A549 (cell line): Measurements from ENCODE around the gene S100A10. TPM values are rescaled to one million over a fixed set of nuclear protein-coding genes. Genes with fewer than 3 reads are reported as not detected.

Experiments used
- ATAC-seq, 2 experiments: fragments of 200-7000 bp in 1 of 2; fragments of >200 bp in 1 of 2; cut with Nextera tagmentation in 1 of 2; cut with Tn5 transposase in 1 of 2; 3 replicates each; pipeline versions ENCODE4 v1.8.0 to v1.9.1; 2018 to 2020; ENCODE audit warnings: mild to moderate bottlenecking in 1 of 2, moderate library complexity in 1 of 2
- CTCF ChIA-PET: fragments of 300-600 bp; sonication (Branson Sonifier 250); formaldehyde crosslinking; extraction: SDS; loops from one replicate; lab custom pipeline; 2021; ENCODE audit warnings: antibody characterized with exemption, inconsistent platforms; lab: Yijun Ruan, JAX
- POLR2A ChIA-PET: fragments of 350-600 bp; formaldehyde crosslinking; extraction: SDS; loops from one replicate; lab custom pipeline; 2021; ENCODE audit warnings: antibody characterized with exemption, inconsistent platforms; lab: Yijun Ruan, JAX
- DNase-seq, 2 experiments: peaks; one replicate each; pipeline versions ENCODE4 v3.0.0 to v3.0.0-alpha.2; 2011 to 2016; ENCODE audit warnings: low read depth in 1 of 2, low spot score in 1 of 2
- FAIRE-seq: peaks from 2 replicates; lab custom pipeline; 2011; peaks lifted over from hg19 to GRCh38; lab: Jason Lieb, UNC
- H3K27ac ChIP-seq, 2 experiments: fragments of >200 bp; sonication (Bioruptor Twin); formaldehyde crosslinking; 3 replicates each; pipeline ENCODE4 v1.5.1; 2016 to 2017
- H3K4me1 ChIP-seq: fragments of >200 bp; sonication (Bioruptor Twin); formaldehyde crosslinking; 3 replicates; pipeline ENCODE4 v1.6.1; 2016
- H3K4me2 ChIP-seq: fragments of >200 bp; sonication (Bioruptor Twin); formaldehyde crosslinking; 3 replicates; pipeline ENCODE4 v1.6.1; 2016
- H3K4me3 ChIP-seq: fragments of >200 bp; sonication (Bioruptor Twin); formaldehyde crosslinking; 3 replicates; pipeline ENCODE4 v1.5.1; 2016
- H3K9me3 ChIP-seq: fragments of >200 bp; sonication (Bioruptor Twin); formaldehyde crosslinking; 3 replicates; pipeline ENCODE4 v1.6.1; 2016
- CEBPB ChIP-seq, 2 experiments: fragments of >200 bp in 1 of 2; sonication (Bioruptor Twin) in 1 of 2; formaldehyde crosslinking in 1 of 2; IDR thresholded peaks; 2 replicates each; pipeline ENCODE4 v1.6.1; 2012 to 2016
- CTCF ChIP-seq: fragments of >200 bp; sonication (Bioruptor Twin); formaldehyde crosslinking; IDR thresholded peaks from 3 replicates; pipeline ENCODE4 v1.5.1; 2016
- EP300 ChIP-seq, 2 experiments: fragments of >200 bp; sonication (Bioruptor Twin); formaldehyde crosslinking; IDR thresholded peaks; 2 replicates in 1 of 2; 3 replicates in 1 of 2; pipeline ENCODE4 v1.6.1; 2016 to 2017
- FOSB ChIP-seq: fragments of 250-450 bp; sonication (Bioruptor Pico); IDR thresholded peaks from 2 replicates; pipeline ENCODE4 v1.5.0; 2020; ENCODE audit warnings: mild to moderate bottlenecking, moderate library complexity
- FOSL2 ChIP-seq, 2 experiments: fragments of 450-650 bp in 1 of 2; fragments of >200 bp in 1 of 2; sonication (Bioruptor Twin) in 1 of 2; formaldehyde crosslinking; IDR thresholded peaks; 2 replicates each; pipeline versions ENCODE4 v1.5.0 to v1.6.1; 2016 to 2020; ENCODE audit warnings: mild to moderate bottlenecking in 1 of 2, moderate library complexity in 1 of 2
- FOXS1 ChIP-seq: fragments of 250-450 bp; sonication (Bioruptor Pico); IDR thresholded peaks from 2 replicates; pipeline ENCODE4 v1.5.0; 2020; ENCODE audit warnings: mild to moderate bottlenecking, moderate library complexity
- HOXA7 ChIP-seq: fragments of 250-450 bp; sonication (Bioruptor Pico); IDR thresholded peaks from 2 replicates; pipeline ENCODE4 v1.5.0; 2020; ENCODE audit warnings: mild to moderate bottlenecking, moderate library complexity
- JUN ChIP-seq, 2 experiments: fragments of >200 bp; sonication (Bioruptor Twin); formaldehyde crosslinking; IDR thresholded peaks; 2 replicates in 1 of 2; 3 replicates in 1 of 2; pipeline ENCODE4 v1.6.1; 2016 to 2017
- MAFK ChIP-seq: fragments of 450-650 bp; IDR thresholded peaks from 2 replicates; pipeline ENCODE4 v1.6.1; 2014; ENCODE audit not compliant: partially characterized antibody
- MYC ChIP-seq: IDR thresholded peaks from 2 replicates; pipeline ENCODE4 v1.6.1; 2012; ENCODE audit warnings: mild to moderate bottlenecking, inconsistent platforms, low read length, improper control_type of control experiment, borderline replicate concordance
- PHF8 ChIP-seq: fragments of 200-600 bp; sonication (generic); IDR thresholded peaks from 2 replicates; pipeline ENCODE4 v1.6.1; 2016; ENCODE audit warnings: low read depth, mild to moderate bottlenecking, antibody characterized with exemption, moderate library complexity, borderline replicate concordance
- RAD21 ChIP-seq, 2 experiments: fragments of >200 bp in 1 of 2; sonication (Bioruptor Twin) in 1 of 2; formaldehyde crosslinking in 1 of 2; IDR thresholded peaks in 1 of 2; conservative IDR thresholded peaks in 1 of 2; 2 replicates in 1 of 2; 3 replicates in 1 of 2; pipeline ENCODE4 v1.6.1; 2012 to 2018; ENCODE audit warnings: inconsistent platforms in 1 of 2
- RARB ChIP-seq: fragments of 250-450 bp; sonication (Bioruptor Pico); IDR thresholded peaks from 2 replicates; pipeline ENCODE4 v1.8.0; 2021; ENCODE audit warnings: mild to moderate bottlenecking, moderate library complexity
- TFCP2L1 ChIP-seq: fragments of 250-450 bp; sonication (Bioruptor Pico); IDR thresholded peaks from 2 replicates; pipeline ENCODE4 v1.5.0; 2021; ENCODE audit warnings: mild to moderate bottlenecking
- ZNF302 ChIP-seq: fragments of 250-450 bp; sonication (Bioruptor Pico); IDR thresholded peaks from 2 replicates; pipeline ENCODE4 v1.9.0; 2021; ENCODE audit warnings: inconsistent platforms, mild to moderate bottlenecking, moderate library complexity
- ZSCAN20 ChIP-seq: fragments of 250-450 bp; sonication (Bioruptor Pico); IDR thresholded peaks from 2 replicates; pipeline ENCODE4 v1.8.0; 2022; ENCODE audit warnings: mild to moderate bottlenecking, moderate library complexity
- WGBS: methylation state at CpG from one replicate; pipeline ENCODE4 v1.1.6; 2017; ENCODE audit errors: missing lambda C conversion rate; 5-methylcytosine and 5-hydroxymethylcytosine counted together
- polyA plus RNA-seq, 4 experiments: library from polyadenylated mRNA; depleted of rRNA in 3 of 4; stranded (reverse); fragments of >200 nt; fragmentation: RNase III in 1 of 4; extraction: RNeasy Plus Mini Kit Qiagen cat#74134 plus additional on column Dnase treatment in 1 of 4; gene quantifications; 2 replicates in 3 of 4; 3 replicates in 1 of 4; pipeline ENCODE4 v1.2.3, GENCODE V29; 2011 to 2017

Gene S100A10
- polyA plus RNA-seq, 2 of the 4 experiments (the other 2 are of a cell fraction), result 505 to 2,077 TPM

GRCh38 chr1:152034324-152034653 lies 40.6 kb upstream of the S100A10 start:
- ATAC-seq (peak; percentile 35 to 57), DNase-seq (no peak), FAIRE-seq (no peak)
- peaks cover 36% of the 10 kb centered on the region for H3K4me1 ChIP-seq
- H3K4me2 ChIP-seq, result peak overlapping the region; percentile 99
- H3K4me3 ChIP-seq, result peak overlapping the region; percentile 78
- ChIA-PET CTCF (interaction anchor here (0.7 to 5.5 kb wide), 29 partner anchors 9 to 424 kb away, joined by 3 to 68 read pairs (median 7); partner anchors contain the start of gene THEM4), POLR2A (interaction anchor here (1.0 to 4.5 kb wide), 7 partner anchors 13 to 424 kb away, joined by 3 to 118 read pairs (median 5); partner anchors contain the start of gene THEM4)
- no peaks in the 10 kb centered on the region for H3K9me3 ChIP-seq
- no peak for TF ChIP-seq PHF8
- no peak for TF ChIP-seq RAD21 (conservative IDR thresholded peaks at IDR 0.05 in 1 of 2, IDR thresholded peaks at IDR 0.05 in 1 of 2)
- TF ChIP-seq JUN (IDR thresholded peaks at IDR 0.05), result no peak
- TF ChIP-seq MAFK, result peak; percentile 16
- peak overlapping the region; percentile 98 to 100 for H3K27ac ChIP-seq
- 3% methylated on average over 1 of the region's 1 CpG for whole genome bisulfite sequencing

DNA sequence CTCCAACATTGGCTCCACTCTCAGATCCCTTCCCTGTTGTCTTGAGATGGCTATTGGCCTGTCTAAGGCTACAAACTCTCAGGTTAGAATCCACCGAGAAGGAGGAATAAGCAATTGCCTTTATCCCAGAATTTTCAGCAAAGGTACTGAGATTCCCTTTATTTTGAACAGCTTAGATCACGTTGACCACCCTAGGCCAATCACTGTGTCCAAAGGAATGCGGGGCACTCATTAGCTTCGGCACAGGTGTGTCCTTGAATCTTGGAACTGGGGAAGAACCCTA lies 36.2 kb upstream of the S100A10 start:
- ATAC-seq, result no peak
- Histone ChIP-seq H3K4me1 (peaks cover 35% of the 10 kb centered on the region), H3K4me3 (no peak overlapping the region), H3K27ac (peak overlapping the region; percentile 57 to 77; a peak in 4 of 6 replicates), H3K9me3 (no peaks in the 10 kb centered on the region), H3K4me2 (no peak overlapping the region)
- FAIRE-seq, result no peak
- POLR2A ChIA-PET, result no interaction called here
- DNase-seq, result no peak
- TF ChIP-seq FOSB (CRISPR knock-in tag) (peak; percentile 68), HOXA7 (CRISPR knock-in tag) (peak; percentile 42; the same call in 1 of the 2 replicates), CTCF (no peak), EP300 (IDR thresholded peaks at IDR 0.05) (no peak)
- CTCF ChIA-PET, result interaction anchor here (0.7 to 2.4 kb wide), 9 partner anchors 8 to 111 kb away, joined by 3 to 10 read pairs (median 3); no protein-coding TSS in a partner anchor
- 91% methylated on average over 4 of the region's 4 CpGs for WGBS

GRCh38 chr1:152029144-152029928 lies 35.7 kb upstream of the S100A10 start:
- no peaks in the 10 kb centered on the region for H3K9me3 ChIP-seq
- no peak for FAIRE-seq
- H3K4me1 ChIP-seq, result peaks cover 35% of the 10 kb centered on the region
- ChIA-PET POLR2A (no interaction called here), CTCF (interaction anchor here (0.7 to 2.4 kb wide), 10 partner anchors 9 to 96 kb away, joined by 3 to 10 read pairs (median 4); no protein-coding TSS in a partner anchor)
- TF ChIP-seq FOSL2 (IDR thresholded peaks at IDR 0.05) (no peak), FOSL2 (CRISPR knock-in tag; IDR thresholded peaks at IDR 0.05) (0 out of 2 replicates have a peak, but pooled peaks have one; percentile 24), MYC (no peak), CEBPB (IDR thresholded peaks at IDR 0.05) (peak in 1 of 2 experiments; percentile 69; a peak in 2 of 4 replicates), HOXA7 (CRISPR knock-in tag) (peak; percentile 48)
- TF ChIP-seq, all 56 proteins: peak for 3
- Histone ChIP-seq H3K27ac (peak overlapping the region; percentile 57 to 77), H3K4me2 (peak overlapping the region; percentile 36), H3K4me3 (no peak overlapping the region)
- peak; percentile 46 to 54; a peak in 4 of 6 replicates for ATAC-seq
- WGBS, result 81% methylated on average over 8 of the region's 8 CpGs
- no peak for DNase-seq

DNA sequence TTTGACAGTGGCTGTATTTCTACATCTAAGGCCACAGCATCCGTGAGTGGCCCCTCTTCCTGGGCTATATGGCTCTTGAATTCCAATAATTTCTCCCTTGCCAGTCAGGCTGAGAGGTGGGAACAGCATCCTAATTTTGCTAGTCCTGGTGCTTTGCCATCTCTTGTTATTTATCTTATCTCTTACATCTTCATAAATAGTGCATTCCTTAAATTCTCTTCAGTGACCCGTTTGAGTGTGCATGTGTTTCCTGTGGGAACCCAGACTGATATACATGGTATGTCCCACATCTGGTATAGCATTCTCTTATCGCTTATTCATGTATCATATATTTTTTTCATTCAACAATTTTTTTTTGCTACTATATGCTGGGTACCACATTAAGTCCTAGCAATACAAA lies 33.2 kb upstream of the S100A10 start:
- CTCF ChIA-PET, result interaction anchor here (1.1 to 2.3 kb wide), 6 partner anchors 10 to 93 kb away, joined by 3 to 13 read pairs (median 4); partner anchors contain the start of gene S100A11
- Histone ChIP-seq H3K4me2 (no peak overlapping the region), H3K4me1 (peaks cover 15% of the 10 kb centered on the region), H3K27ac (no peak overlapping the region), H3K9me3 (no peaks in the 10 kb centered on the region)
- DNase-seq (no peak), ATAC-seq (no peak), FAIRE-seq (no peak)
- 63% methylated on average over 3 of the region's 3 CpGs for WGBS
- POLR2A ChIA-PET, result no interaction called here
- no peak for TF ChIP-seq TFCP2L1 (CRISPR knock-in tag)
- no peak for TF ChIP-seq FOSB (CRISPR knock-in tag)
- no peak for TF ChIP-seq ZNF302
- no peak for TF ChIP-seq ZSCAN20 (CRISPR knock-in tag)
- no peak for TF ChIP-seq FOXS1 (CRISPR knock-in tag)
- TF ChIP-seq MYC, result no peak
- TF ChIP-seq RARB (CRISPR knock-in tag), result no peak
- TF ChIP-seq, all 56 proteins: peak for 0
- no peak overlapping the region for H3K4me3 ChIP-seq
